SIG-M5 treated with dmso at 0.1 percent for 504 hours (cell line): ENCODE data around the gene CAPZB.

Experiments
- DNase-seq: peaks from one replicate; lab custom pipeline; 2025; ENCODE audit not compliant: unreplicated experiment; lab: John Stamatoyannopoulos, UW

CAPZB gene

GRCh38 chr1:19469004-19469403 is 16.3 kb downstream of the CAPZB start:
- DNase-seq, result no peak

GRCh38 chr1:19468397-19468956 is 16.9 kb downstream of the CAPZB start:
- peak; percentile 47 for DNase-seq

- no peak for DNase-seq
Observed at GRCh38 chr1:19467199-19468187, 17.8 kb downstream of the CAPZB start.

GRCh38 chr1:19466112-19466561 is 19.2 kb downstream of the CAPZB start:
- DNase-seq, result no peak

GRCh38 chr1:19465650-19466049 is 19.7 kb downstream of the CAPZB start:
- DNase-seq, result no peak

- no peak for DNase-seq
Observed at GRCh38 chr1:19465123-19465522, 20.2 kb downstream of the CAPZB start.

- no peak for DNase-seq
Observed at GRCh38 chr1:19464696-19465095, 20.6 kb downstream of the CAPZB start.

GRCh38 chr1:19463504-19463803 is 21.9 kb downstream of the CAPZB start:
- no peak for DNase-seq

GRCh38 chr1:19462781-19463503 is 22.4 kb downstream of the CAPZB start:
- no peak for DNase-seq

- no peak for DNase-seq
Observed at GRCh38 chr1:19461220-19461554, 24.2 kb downstream of the CAPZB start.

- no peak for DNase-seq
Observed at GRCh38 chr1:19460535-19461219, 24.7 kb downstream of the CAPZB start.

GRCh38 chr1:19458815-19459417 is 26.4 kb downstream of the CAPZB start:
- no peak for DNase-seq

- no peak for DNase-seq
Observed at GRCh38 chr1:19457607-19458006, 27.7 kb downstream of the CAPZB start.

- no peak for DNase-seq
Observed at GRCh38 chr1:19456968-19457441, 28.3 kb downstream of the CAPZB start.

GRCh38 chr1:19455353-19455752 is 30.0 kb downstream of the CAPZB start:
- DNase-seq, result no peak

GRCh38 chr1:19454265-19455146 is 30.8 kb downstream of the CAPZB start:
- DNase-seq, result no peak

- DNase-seq, result no peak
Observed at GRCh38 chr1:19453741-19454201, 31.6 kb downstream of the CAPZB start.

GRCh38 chr1:19452221-19452663 is 33.1 kb downstream of the CAPZB start:
- DNase-seq, result no peak

- no peak for DNase-seq
Observed at GRCh38 chr1:19450811-19451515, 34.4 kb downstream of the CAPZB start.
